HEK293 (cell line): Measurements from ENCODE around the gene FRMD4A.

Experiments
- CTCF ChIA-PET: fragments of 350-600 bp; formaldehyde crosslinking; extraction: SDS; loops from one replicate; lab custom pipeline; 2021; ENCODE audit warnings: antibody characterized with exemption; lab: Yijun Ruan, JAX
- POLR2A ChIA-PET: fragments of 300-600 bp; formaldehyde crosslinking; extraction: SDS; loops from one replicate; lab custom pipeline; 2020; ENCODE audit warnings: antibody characterized with exemption, inconsistent platforms; lab: Yijun Ruan, JAX
- H3K27ac ChIP-seq: fragments of 200-500 bp; sonication (Bioruptor generic); 2 replicates; pipeline ENCODE4 v1.5.1; 2014; ENCODE audit warnings: low read depth, low read length, control low read depth, inconsistent platforms; ENCODE audit errors: extremely low read depth
- H3K36me3 ChIP-seq, 2 experiments: fragments of 200-500 bp in 1 of 2; sonication (Bioruptor generic) in 1 of 2; 1 replicate in 1 of 2; 2 replicates in 1 of 2; pipeline ENCODE4 v1.5.1; 2014 to 2017; ENCODE audit warnings: inconsistent platforms in 2 of 2, low read length in 2 of 2; ENCODE audit not compliant: control insufficient read depth in 2 of 2, insufficient read depth in 1 of 2
- H3K4me1 ChIP-seq: fragments of 200-500 bp; sonication (Bioruptor generic); 2 replicates; pipeline ENCODE4 v1.5.1; 2014; ENCODE audit warnings: mild to moderate bottlenecking, low read length, inconsistent platforms; ENCODE audit not compliant: control insufficient read depth, insufficient read depth
- H3K4me3 ChIP-seq: 2 replicates; pipeline ENCODE4 v1.5.1; 2011; ENCODE audit warnings: low read depth, mild to moderate bottlenecking, control low read depth, low read length, moderate library complexity
- H3K9me3 ChIP-seq: fragments of 200-500 bp; sonication (Bioruptor generic); 2 replicates; pipeline ENCODE4 v1.5.1; 2014; ENCODE audit warnings: low read depth, low read length, inconsistent platforms; ENCODE audit not compliant: control insufficient read depth, insufficient read depth
- IKZF3 ChIP-seq: fragments of 450-650 bp; IDR thresholded peaks from 2 replicates; pipeline ENCODE4 v1.5.0; 2018; ENCODE audit warnings: missing biosample characterization, mild to moderate bottlenecking, missing genetic modification characterization, moderate library complexity
- PATZ1 ChIP-seq: fragments of 450-650 bp; formaldehyde crosslinking; IDR thresholded peaks from 2 replicates; pipeline ENCODE4 v1.5.1; 2016; ENCODE audit warnings: missing biosample characterization, missing genetic modification characterization
- REST ChIP-seq: fragments of 450-650 bp; formaldehyde crosslinking; IDR thresholded peaks from 2 replicates; pipeline ENCODE4 v1.5.1; 2016; ENCODE audit warnings: missing biosample characterization, missing genetic modification characterization
- SETDB1 ChIP-seq: IDR thresholded peaks from one replicate; pipeline ENCODE4 v1.6.1; 2017; ENCODE audit warnings: mild to moderate bottlenecking, low read length, moderate library complexity, mixed read lengths; ENCODE audit not compliant: insufficient read length
- ZNF148 ChIP-seq: fragments of 450-650 bp; formaldehyde crosslinking; IDR thresholded peaks from 2 replicates; pipeline ENCODE4 v1.5.0; 2017; ENCODE audit warnings: missing biosample characterization, missing genetic modification characterization, borderline replicate concordance
- ZNF157 ChIP-seq: fragments of 450-650 bp; formaldehyde crosslinking; IDR thresholded peaks from 2 replicates; pipeline ENCODE4 v1.5.1; 2016; ENCODE audit warnings: missing biosample characterization, missing genetic modification characterization
- ZNF19 ChIP-seq: fragments of 450-650 bp; formaldehyde crosslinking; IDR thresholded peaks from 2 replicates; pipeline ENCODE4; 2016; ENCODE audit warnings: missing biosample characterization, missing genetic modification characterization, low read depth
- ZNF24 ChIP-seq: fragments of 450-650 bp; formaldehyde crosslinking; IDR thresholded peaks from 2 replicates; pipeline ENCODE4 v1.5.1; 2016; ENCODE audit warnings: missing biosample characterization, missing genetic modification characterization
- ZNF248 ChIP-seq: fragments of 450-650 bp; formaldehyde crosslinking; IDR thresholded peaks from 2 replicates; pipeline ENCODE4 v1.5.1; 2017; ENCODE audit warnings: missing biosample characterization, missing genetic modification characterization
- ZNF561 ChIP-seq: fragments of 450-650 bp; IDR thresholded peaks from 2 replicates; pipeline ENCODE4 v1.5.1; 2018; ENCODE audit warnings: missing biosample characterization, missing genetic modification characterization, borderline replicate concordance
- ZNF610 ChIP-seq: fragments of 450-650 bp; formaldehyde crosslinking; IDR thresholded peaks from 2 replicates; pipeline ENCODE4 v1.5.1; 2016; ENCODE audit warnings: missing biosample characterization, missing genetic modification characterization, borderline replicate concordance
- ZNF624 ChIP-seq: fragments of 450-650 bp; formaldehyde crosslinking; IDR thresholded peaks from 2 replicates; pipeline ENCODE4 v1.5.1; 2017; ENCODE audit warnings: missing biosample characterization, missing genetic modification characterization
- ZNF626 ChIP-seq: fragments of 450-650 bp; sonication (Bioruptor Pico); formaldehyde crosslinking; IDR thresholded peaks from 2 replicates; pipeline ENCODE4 v1.5.1; 2018; ENCODE audit warnings: missing biosample characterization, missing genetic modification characterization, inconsistent platforms
- ZNF664 ChIP-seq: fragments of 450-650 bp; formaldehyde crosslinking; IDR thresholded peaks from 2 replicates; pipeline ENCODE4 v1.5.1; 2016; ENCODE audit warnings: missing biosample characterization, missing genetic modification characterization
- ZNF791 ChIP-seq: fragments of 450-650 bp; formaldehyde crosslinking; IDR thresholded peaks from 2 replicates; pipeline ENCODE4 v1.5.1; 2016; ENCODE audit warnings: missing biosample characterization, missing genetic modification characterization
- TF ChIP-seq, protein P1 (sequence below): fragments of 450-650 bp; formaldehyde crosslinking; IDR thresholded peaks from 2 replicates; pipeline ENCODE4 v1.5.1; 2016; ENCODE audit warnings: missing biosample characterization, missing genetic modification characterization
- TF ChIP-seq, protein P2 (sequence below): fragments of 450-650 bp; formaldehyde crosslinking; IDR thresholded peaks from 2 replicates; pipeline ENCODE4 v1.5.1; 2016; ENCODE audit warnings: missing biosample characterization, missing genetic modification characterization, borderline replicate concordance
- TF ChIP-seq, protein P3 (sequence below): fragments of 450-650 bp; formaldehyde crosslinking; IDR thresholded peaks from 2 replicates; pipeline ENCODE4 v1.5.1; 2016; ENCODE audit warnings: missing biosample characterization, missing genetic modification characterization

The FRMD4A gene

DNA sequence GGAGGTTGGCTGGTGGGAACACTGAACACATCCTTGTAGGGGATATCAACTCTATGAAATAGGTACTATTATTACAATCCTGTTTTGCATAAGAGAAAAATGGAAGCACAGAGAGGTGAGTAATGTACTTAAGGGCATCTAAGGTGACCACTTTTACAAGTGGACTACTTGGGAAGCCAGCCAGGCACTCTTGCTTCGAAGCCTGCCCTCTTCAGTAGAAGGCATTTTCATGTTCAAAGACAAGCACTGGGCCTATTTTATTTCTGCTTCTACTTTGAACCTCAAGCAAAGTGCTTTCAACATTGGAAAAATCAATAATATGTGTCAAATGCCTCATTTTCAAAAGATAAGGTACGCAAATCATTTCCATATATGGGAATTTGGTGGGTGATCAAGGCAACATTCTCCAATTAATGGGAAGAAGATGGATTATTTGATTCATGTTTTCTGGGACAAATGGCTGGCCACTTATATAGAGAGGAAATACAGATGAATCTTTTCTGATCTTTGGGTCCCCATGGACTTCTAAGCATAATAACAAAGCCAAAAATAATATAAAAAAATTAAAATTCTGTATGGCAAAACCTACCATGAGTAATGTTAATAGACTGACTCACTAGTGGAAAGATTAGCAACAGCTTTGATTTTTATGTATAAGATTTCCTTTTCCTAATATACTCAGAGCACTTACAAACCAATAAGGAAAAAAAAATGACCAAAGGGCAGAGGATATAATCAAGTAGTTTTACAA is 270.2 kb downstream of the FRMD4A start:
- Histone ChIP-seq H3K9me3 (no peaks in the 10 kb centered on the region), H3K4me3 (no peak overlapping the region), H3K27ac (no peak overlapping the region), H3K36me3 (no peaks in the 10 kb centered on the region), H3K4me1 (no peaks in the 10 kb centered on the region)
- POLR2A ChIA-PET = no interaction called here
- CTCF ChIA-PET = no interaction called here
- TF ChIP-seq ZNF624 (no peak), ZNF610 (no peak), ZNF248 (tag by site-specific recombination) (no peak), ZNF19 (tag by site-specific recombination) (no peak), IKZF3 (tag by site-specific recombination) (no peak), ZNF24 (tag by site-specific recombination) (no peak), ZNF561 (tag by site-specific recombination) (no peak), ZNF791 (no peak), ZNF664 (tag by site-specific recombination) (no peak), ZNF148 (tag by site-specific recombination) (no peak), REST (tag by site-specific recombination) (no peak), SETDB1 (no peak), ZNF157 (tag by site-specific recombination) (no peak), PATZ1 (tag by site-specific recombination) (no peak), ZNF626 (tag by site-specific recombination) (no peak)
- TF ChIP-seq, protein P1, sequence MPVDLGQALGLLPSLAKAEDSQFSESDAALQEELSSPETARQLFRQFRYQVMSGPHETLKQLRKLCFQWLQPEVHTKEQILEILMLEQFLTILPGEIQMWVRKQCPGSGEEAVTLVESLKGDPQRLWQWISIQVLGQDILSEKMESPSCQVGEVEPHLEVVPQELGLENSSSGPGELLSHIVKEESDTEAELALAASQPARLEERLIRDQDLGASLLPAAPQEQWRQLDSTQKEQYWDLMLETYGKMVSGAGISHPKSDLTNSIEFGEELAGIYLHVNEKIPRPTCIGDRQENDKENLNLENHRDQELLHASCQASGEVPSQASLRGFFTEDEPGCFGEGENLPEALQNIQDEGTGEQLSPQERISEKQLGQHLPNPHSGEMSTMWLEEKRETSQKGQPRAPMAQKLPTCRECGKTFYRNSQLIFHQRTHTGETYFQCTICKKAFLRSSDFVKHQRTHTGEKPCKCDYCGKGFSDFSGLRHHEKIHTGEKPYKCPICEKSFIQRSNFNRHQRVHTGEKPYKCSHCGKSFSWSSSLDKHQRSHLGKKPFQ (tag by site-specific recombination) = no peak
- TF ChIP-seq, protein P2, sequence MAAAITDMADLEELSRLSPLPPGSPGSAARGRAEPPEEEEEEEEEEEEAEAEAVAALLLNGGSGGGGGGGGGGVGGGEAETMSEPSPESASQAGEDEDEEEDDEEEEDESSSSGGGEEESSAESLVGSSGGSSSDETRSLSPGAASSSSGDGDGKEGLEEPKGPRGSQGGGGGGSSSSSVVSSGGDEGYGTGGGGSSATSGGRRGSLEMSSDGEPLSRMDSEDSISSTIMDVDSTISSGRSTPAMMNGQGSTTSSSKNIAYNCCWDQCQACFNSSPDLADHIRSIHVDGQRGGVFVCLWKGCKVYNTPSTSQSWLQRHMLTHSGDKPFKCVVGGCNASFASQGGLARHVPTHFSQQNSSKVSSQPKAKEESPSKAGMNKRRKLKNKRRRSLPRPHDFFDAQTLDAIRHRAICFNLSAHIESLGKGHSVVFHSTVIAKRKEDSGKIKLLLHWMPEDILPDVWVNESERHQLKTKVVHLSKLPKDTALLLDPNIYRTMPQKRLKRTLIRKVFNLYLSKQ (tag by site-specific recombination) = no peak
- TF ChIP-seq, protein P3, sequence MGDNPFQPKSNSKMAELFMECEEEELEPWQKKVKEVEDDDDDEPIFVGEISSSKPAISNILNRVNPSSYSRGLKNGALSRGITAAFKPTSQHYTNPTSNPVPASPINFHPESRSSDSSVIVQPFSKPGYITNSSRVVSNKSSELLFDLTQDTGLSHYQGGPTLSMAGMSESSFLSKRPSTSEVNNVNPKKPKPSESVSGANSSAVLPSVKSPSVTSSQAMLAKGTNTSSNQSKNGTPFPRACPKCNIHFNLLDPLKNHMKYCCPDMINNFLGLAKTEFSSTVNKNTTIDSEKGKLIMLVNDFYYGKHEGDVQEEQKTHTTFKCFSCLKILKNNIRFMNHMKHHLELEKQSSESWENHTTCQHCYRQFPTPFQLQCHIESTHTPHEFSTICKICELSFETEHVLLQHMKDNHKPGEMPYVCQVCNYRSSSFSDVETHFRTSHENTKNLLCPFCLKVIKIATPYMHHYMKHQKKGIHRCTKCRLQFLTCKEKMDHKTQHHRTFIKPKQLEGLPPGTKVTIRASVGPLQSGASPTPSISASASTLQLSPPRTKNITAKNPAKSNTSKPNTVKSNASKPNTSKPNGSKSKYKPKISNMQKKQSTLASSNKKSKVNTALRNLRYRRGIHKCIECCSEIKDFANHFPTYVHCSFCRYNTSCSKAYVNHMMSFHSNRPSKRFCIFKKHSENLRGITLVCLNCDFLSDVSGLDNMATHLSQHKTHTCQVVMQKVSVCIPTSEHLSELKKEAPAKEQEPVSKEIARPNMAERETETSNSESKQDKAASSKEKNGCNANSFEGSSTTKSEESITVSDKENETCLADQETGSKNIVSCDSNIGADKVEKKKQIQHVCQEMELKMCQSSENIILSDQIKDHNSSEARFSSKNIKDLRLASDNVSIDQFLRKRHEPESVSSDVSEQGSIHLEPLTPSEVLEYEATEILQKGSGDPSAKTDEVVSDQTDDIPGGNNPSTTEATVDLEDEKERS = no peak
